Measurements from ENCODE around the gene CACNG7.

The CACNG7 gene

GRCh38 chr19:53957448-53958167 is 48.5 kb downstream of the CACNG7 start:
- no peak for DNase-seq

- peak; percentile 20 for DNase-seq
These were observed 49.1 kb downstream of the CACNG7 start for GRCh38 chr19:53958168-53958571.

GRCh38 chr19:53958823-53959757 is 50.0 kb downstream of the CACNG7 start:
- no peak for DNase-seq

GRCh38 chr19:53960187-53960586 is 51.1 kb downstream of the CACNG7 start:
- no peak for DNase-seq

GRCh38 chr19:53960886-53961285 is 51.8 kb downstream of the CACNG7 start:
- no peak for DNase-seq

GRCh38 chr19:53961523-53962356 is 52.7 kb downstream of the CACNG7 start:
- no peak for DNase-seq

GRCh38 chr19:53962887-53963431 is 53.9 kb downstream of the CACNG7 start, which contains the start of gene CACNG8:
Gene CACNG8 (plus strand): TSS chr19:53962937.
- no peak for DNase-seq

GRCh38 chr19:53965091-53965490 is 56.0 kb downstream of the CACNG7 start:
- DNase-seq, result no peak

- DNase-seq, result no peak
These were observed 57.9 kb downstream of the CACNG7 start for GRCh38 chr19:53966931-53967330.

GRCh38 chr19:53969366-53969765 is 60.3 kb downstream of the CACNG7 start:
- no peak for DNase-seq

- DNase-seq, result no peak
These were observed 62.6 kb downstream of the CACNG7 start for GRCh38 chr19:53971673-53972072.

GRCh38 chr19:53977429-53977990 is 68.4 kb downstream of the CACNG7 start:
- peak; percentile 40 for DNase-seq

- no peak for DNase-seq
These were observed 69.1 kb downstream of the CACNG7 start for GRCh38 chr19:53977991-53978731.

- no peak for DNase-seq
These were observed 70.1 kb downstream of the CACNG7 start for GRCh38 chr19:53978975-53979801.

GRCh38 chr19:53980539-53981375 is 71.7 kb downstream of the CACNG7 start:
- DNase-seq, result no peak

- no peak for DNase-seq
These were observed 72.4 kb downstream of the CACNG7 start for GRCh38 chr19:53981376-53981951.

GRCh38 chr19:53982001-53982451 is 72.9 kb downstream of the CACNG7 start:
- DNase-seq, result no peak

- no peak for DNase-seq
These were observed 73.5 kb downstream of the CACNG7 start for GRCh38 chr19:53982611-53983010.
